PFSK-1 (cell line): ENCODE data around the gene EMX1.

ENCODE experiments used
- FOXP2 ChIP-seq: optimal IDR thresholded peaks from 2 replicates; pipeline ENCODE3; 2011; ENCODE audit warnings: borderline replicate concordance, control low read depth, inconsistent platforms; ENCODE audit not compliant: insufficient read depth; ENCODE audit errors: extremely low read length, extremely low read depth
- TAF1 ChIP-seq: IDR thresholded peaks from 2 replicates; pipeline ENCODE4 v1.6.1; 2012; ENCODE audit warnings: low read length, control low read depth, borderline replicate concordance; ENCODE audit not compliant: insufficient read depth
- TF ChIP-seq, protein P1 (sequence below), 2 experiments: IDR thresholded peaks; 2 replicates each; pipeline versions ENCODE4 v1.6.1 to v1.8.0; 2011 to 2012; ENCODE audit warnings: low read depth in 2 of 2, low read length in 2 of 2, control low read depth in 1 of 2, inconsistent platforms in 1 of 2, mild to moderate bottlenecking in 1 of 2, moderate library complexity in 1 of 2; ENCODE audit not compliant: insufficient read depth in 1 of 2

DNA sequence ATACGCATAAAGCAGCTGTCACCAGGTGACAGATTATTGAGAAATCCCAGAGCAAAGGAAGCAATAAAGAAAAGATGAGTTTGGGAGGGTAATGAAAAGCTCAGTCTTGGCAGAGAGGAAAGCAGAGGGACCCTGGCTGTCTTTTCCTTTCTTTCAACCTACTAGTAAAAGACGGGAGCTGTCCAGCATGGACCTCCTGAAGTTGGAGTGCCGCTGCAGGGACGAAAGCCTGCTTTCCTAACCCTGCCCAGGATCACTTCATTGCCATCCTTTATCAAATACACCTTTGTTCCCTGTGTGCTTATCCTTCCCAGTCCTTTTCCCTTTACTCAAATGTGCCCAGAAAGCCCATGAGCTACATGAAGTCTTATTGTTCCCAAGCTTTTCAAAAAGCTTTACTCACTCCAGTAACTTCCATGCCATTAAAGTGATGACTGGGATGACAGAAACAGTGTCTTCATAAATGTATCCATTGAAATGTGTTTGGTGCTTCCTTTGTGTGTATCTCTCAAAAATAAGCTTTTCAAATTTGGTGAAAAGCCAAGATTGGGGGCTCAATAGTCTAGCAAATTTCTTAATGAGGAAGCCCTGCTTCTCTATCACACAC lies 33.9 kb upstream of the EMX1 start:
- TF ChIP-seq, protein P1, sequence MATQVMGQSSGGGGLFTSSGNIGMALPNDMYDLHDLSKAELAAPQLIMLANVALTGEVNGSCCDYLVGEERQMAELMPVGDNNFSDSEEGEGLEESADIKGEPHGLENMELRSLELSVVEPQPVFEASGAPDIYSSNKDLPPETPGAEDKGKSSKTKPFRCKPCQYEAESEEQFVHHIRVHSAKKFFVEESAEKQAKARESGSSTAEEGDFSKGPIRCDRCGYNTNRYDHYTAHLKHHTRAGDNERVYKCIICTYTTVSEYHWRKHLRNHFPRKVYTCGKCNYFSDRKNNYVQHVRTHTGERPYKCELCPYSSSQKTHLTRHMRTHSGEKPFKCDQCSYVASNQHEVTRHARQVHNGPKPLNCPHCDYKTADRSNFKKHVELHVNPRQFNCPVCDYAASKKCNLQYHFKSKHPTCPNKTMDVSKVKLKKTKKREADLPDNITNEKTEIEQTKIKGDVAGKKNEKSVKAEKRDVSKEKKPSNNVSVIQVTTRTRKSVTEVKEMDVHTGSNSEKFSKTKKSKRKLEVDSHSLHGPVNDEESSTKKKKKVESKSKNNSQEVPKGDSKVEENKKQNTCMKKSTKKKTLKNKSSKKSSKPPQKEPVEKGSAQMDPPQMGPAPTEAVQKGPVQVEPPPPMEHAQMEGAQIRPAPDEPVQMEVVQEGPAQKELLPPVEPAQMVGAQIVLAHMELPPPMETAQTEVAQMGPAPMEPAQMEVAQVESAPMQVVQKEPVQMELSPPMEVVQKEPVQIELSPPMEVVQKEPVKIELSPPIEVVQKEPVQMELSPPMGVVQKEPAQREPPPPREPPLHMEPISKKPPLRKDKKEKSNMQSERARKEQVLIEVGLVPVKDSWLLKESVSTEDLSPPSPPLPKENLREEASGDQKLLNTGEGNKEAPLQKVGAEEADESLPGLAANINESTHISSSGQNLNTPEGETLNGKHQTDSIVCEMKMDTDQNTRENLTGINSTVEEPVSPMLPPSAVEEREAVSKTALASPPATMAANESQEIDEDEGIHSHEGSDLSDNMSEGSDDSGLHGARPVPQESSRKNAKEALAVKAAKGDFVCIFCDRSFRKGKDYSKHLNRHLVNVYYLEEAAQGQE (IDR thresholded peaks at IDR 0.05; ENCODE audit: insufficient read depth in 1 of 2, low read depth in 2 of 2, low read length in 2 of 2): peak; percentile 95 to 99
- TF ChIP-seq TAF1 (no peak), FOXP2 (no peak)
